PC-3 (cell line): ENCODE data around the gene MAPRE3. TPM values are rescaled to one million over a fixed set of nuclear protein-coding genes. Genes with fewer than 3 reads are reported as not detected.

Experiments
- ATAC-seq: fragments of 200-7000 bp; cut with Tn5 transposase; 2 replicates; pipeline ENCODE4 v1.9.1; 2020; ENCODE audit warnings: mild to moderate bottlenecking, moderate library complexity
- BruUV-seq: library from RNA; stranded (reverse); fragments of 400-500 nt; replicated peaks from 2 replicates; lab custom pipeline; 2021; lab: Mats Ljungman, UMichigan
- CTCF ChIA-PET: fragments of 300-600 bp; sonication (Branson Sonifier 250); formaldehyde crosslinking; loops from one replicate; lab custom pipeline; 2022; ENCODE audit warnings: antibody characterized with exemption; lab: Charles Lee
- POLR2A ChIA-PET: fragments of 300-600 bp; sonication (Branson Sonifier 250); formaldehyde crosslinking; loops from one replicate; lab custom pipeline; 2022; ENCODE audit warnings: antibody characterized with exemption; ENCODE audit not compliant: unreplicated experiment; lab: Charles Lee
- DNase-seq: peaks from one replicate; pipeline ENCODE4 v3.0.0-alpha.2; 2015
- H2AFZ ChIP-seq: fragments of 300-600 bp; sonication (generic); 2 replicates; pipeline ENCODE4 v1.6.0; 2016; ENCODE audit warnings: antibody characterized with exemption, low read length
- H3F3A ChIP-seq: fragments of 300-600 bp; sonication (generic); one replicate; pipeline ENCODE4 v1.6.0; 2017; ENCODE audit warnings: antibody characterized with exemption, low read length, control low read depth, mild to moderate bottlenecking; ENCODE audit not compliant: unreplicated experiment
- H3K27ac ChIP-seq: fragments of 300-600 bp; sonication (generic); 2 replicates; pipeline ENCODE4 v1.5.1; 2016; ENCODE audit warnings: mild to moderate bottlenecking, low read length
- H3K27me3 ChIP-seq: fragments of 300-600 bp; sonication (generic); 2 replicates; pipeline ENCODE4 v1.6.1; 2016; ENCODE audit warnings: low read length, mixed read lengths
- H3K36me3 ChIP-seq: fragments of 300-600 bp; sonication (generic); 2 replicates; pipeline ENCODE4 v1.6.1; 2016; ENCODE audit warnings: low read depth, mixed run types, low read length, mixed read lengths
- H3K4me1 ChIP-seq: fragments of 300-600 bp; sonication (generic); 2 replicates; pipeline ENCODE4 v1.5.1; 2016; ENCODE audit warnings: low read length; ENCODE audit not compliant: insufficient read depth
- H3K4me2 ChIP-seq: fragments of 300-600 bp; sonication (generic); 2 replicates; pipeline ENCODE4 v1.6.0; 2016; ENCODE audit warnings: low read length
- H3K4me3 ChIP-seq: fragments of 300-600 bp; sonication (generic); 2 replicates; pipeline ENCODE4 v1.5.1; 2016; ENCODE audit warnings: mild to moderate bottlenecking, low read length, mixed read lengths
- H3K79me2 ChIP-seq: fragments of 300-600 bp; sonication (generic); 2 replicates; pipeline ENCODE4 v1.6.1; 2017; ENCODE audit warnings: low read length, mixed read lengths
- H3K9ac ChIP-seq: fragments of 300-600 bp; sonication (generic); 2 replicates; pipeline ENCODE4 v1.6.0; 2016; ENCODE audit warnings: mild to moderate bottlenecking, low read length
- H3K9me2 ChIP-seq: fragments of 300-600 bp; sonication (generic); replicated peaks from 2 replicates; pipeline ENCODE4 v1.6.1; 2016; ENCODE audit warnings: mixed run types, low read length, mixed read lengths
- H3K9me3 ChIP-seq: fragments of 300-600 bp; sonication (generic); 2 replicates; pipeline ENCODE4 v1.6.1; 2016; ENCODE audit warnings: low read length, mixed read lengths
- H4K20me1 ChIP-seq: fragments of 300-600 bp; sonication (generic); 2 replicates; pipeline ENCODE4 v1.6.1; 2016; ENCODE audit warnings: low read length, mixed read lengths
- EZH2 ChIP-seq: fragments of 300-600 bp; sonication (generic); IDR thresholded peaks from one replicate; pipeline ENCODE4 v1.6.1; 2017; ENCODE audit warnings: antibody characterized with exemption, mild to moderate bottlenecking, low read length; ENCODE audit not compliant: unreplicated experiment
- EZH2phosphoT487 ChIP-seq: fragments of 300-600 bp; sonication (generic); IDR thresholded peaks from 2 replicates; pipeline ENCODE4 v1.6.1; 2018; ENCODE audit warnings: mild to moderate bottlenecking, antibody characterized with exemption, low read length, borderline replicate concordance
- intact Hi-C: fragments of 100-400 bp; cut with micrococcal nuclease; formaldehyde crosslinking; loops from 2 replicates; pipeline ENCODE4 v1.9.0; 2023
- total RNA-seq: library from RNA; depleted of rRNA; stranded (reverse); fragments of >200 nt; gene quantifications from 2 replicates; pipeline ENCODE4 v1.2.3, GENCODE V29; 2014
- TF ChIP-seq, protein P1 (sequence below): fragments of 300-600 bp; sonication (generic); conservative IDR thresholded peaks from 2 replicates; pipeline ENCODE4 v1.5.1; 2017; ENCODE audit warnings: antibody characterized with exemption, low read depth, mild to moderate bottlenecking, low read length

Gene MAPRE3
- total RNA-seq, 1 experiment from 2014 or later, result 11.9 TPM

DNA sequence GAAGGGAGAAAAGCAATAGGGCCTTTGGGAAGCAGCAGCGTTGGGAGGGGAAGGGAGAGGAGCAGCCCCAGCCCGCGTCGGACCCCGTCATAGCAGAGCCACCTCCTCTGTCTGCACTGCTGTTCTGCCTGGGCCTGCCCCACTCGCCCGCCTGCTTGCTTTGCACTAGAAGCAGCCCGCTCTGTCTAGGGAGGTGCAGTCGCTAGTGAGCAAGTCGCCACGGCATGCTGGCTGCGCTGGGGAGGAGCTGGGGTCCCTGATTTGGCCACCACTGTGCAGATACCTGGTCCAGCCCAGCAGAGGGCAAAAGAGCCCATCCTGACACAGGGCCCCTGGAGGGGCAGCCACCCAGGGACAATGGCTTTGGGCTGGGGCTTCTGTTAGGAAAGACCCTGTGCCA lies 54.4 kb downstream of the MAPRE3 start:
- no TSS peak for BruUV-seq
- Histone ChIP-seq H3K36me3 (peaks cover 5% of the 10 kb centered on the region; the same call in 1 of the 2 replicates), H3K9me3 (no peaks in the 10 kb centered on the region), H3K4me1 (peaks cover 27% of the 10 kb centered on the region), H3K9me2 (no peaks in the 10 kb centered on the region), H4K20me1 (no peaks in the 10 kb centered on the region), H3K4me2 (no peak overlapping the region), H3K27ac (no peak overlapping the region), H3K9ac (no peak overlapping the region), H3K79me2 (no peaks in the 10 kb centered on the region), H3K27me3 (no peaks in the 10 kb centered on the region), H2AFZ (no peak overlapping the region), H3F3A (peaks cover 6% of the 10 kb centered on the region), H3K4me3 (no peak overlapping the region)
- no peak for DNase-seq
- no peak for ATAC-seq
- TF ChIP-seq EZH2phosphoT487 (no peak), EZH2 (no peak)
- TF ChIP-seq, protein P1, sequence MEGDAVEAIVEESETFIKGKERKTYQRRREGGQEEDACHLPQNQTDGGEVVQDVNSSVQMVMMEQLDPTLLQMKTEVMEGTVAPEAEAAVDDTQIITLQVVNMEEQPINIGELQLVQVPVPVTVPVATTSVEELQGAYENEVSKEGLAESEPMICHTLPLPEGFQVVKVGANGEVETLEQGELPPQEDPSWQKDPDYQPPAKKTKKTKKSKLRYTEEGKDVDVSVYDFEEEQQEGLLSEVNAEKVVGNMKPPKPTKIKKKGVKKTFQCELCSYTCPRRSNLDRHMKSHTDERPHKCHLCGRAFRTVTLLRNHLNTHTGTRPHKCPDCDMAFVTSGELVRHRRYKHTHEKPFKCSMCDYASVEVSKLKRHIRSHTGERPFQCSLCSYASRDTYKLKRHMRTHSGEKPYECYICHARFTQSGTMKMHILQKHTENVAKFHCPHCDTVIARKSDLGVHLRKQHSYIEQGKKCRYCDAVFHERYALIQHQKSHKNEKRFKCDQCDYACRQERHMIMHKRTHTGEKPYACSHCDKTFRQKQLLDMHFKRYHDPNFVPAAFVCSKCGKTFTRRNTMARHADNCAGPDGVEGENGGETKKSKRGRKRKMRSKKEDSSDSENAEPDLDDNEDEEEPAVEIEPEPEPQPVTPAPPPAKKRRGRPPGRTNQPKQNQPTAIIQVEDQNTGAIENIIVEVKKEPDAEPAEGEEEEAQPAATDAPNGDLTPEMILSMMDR, result no peak
- intact Hi-C loops, result no loop called here
- ChIA-PET CTCF (no interaction called here), POLR2A (no interaction called here)

DNA sequence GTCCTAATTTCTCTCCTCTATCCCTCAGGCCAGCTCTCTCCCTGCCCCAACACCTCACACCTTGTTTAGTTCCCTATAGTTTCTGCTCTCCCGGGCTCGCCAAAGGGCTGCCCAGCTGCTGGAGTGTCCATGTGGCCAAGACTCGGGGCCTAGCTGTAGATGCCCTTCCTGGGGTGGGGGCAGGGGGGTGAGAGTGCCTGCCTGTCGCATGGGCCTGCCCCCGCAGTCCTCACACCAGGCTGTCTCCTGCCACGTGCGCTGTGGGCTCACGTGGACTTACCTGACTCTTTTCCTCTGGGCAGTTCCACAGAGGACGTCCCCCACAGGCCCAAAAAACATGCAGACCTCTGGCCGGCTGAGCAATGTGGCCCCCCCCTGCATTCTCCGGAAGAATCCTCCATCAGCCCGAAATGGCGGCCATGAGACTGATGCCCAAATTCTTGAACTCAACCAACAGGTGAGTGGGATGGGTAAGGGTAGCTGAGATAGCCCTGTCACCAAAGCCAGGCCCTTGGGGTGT lies 54.9 kb downstream of the MAPRE3 start:
- Histone ChIP-seq H3K79me2 (no peaks in the 10 kb centered on the region), H3K9me2 (no peaks in the 10 kb centered on the region), H3K4me1 (peaks cover 22% of the 10 kb centered on the region), H2AFZ (no peak overlapping the region), H3K36me3 (peaks cover 5% of the 10 kb centered on the region; the same call in 1 of the 2 replicates), H3K9ac (no peak overlapping the region), H3K9me3 (no peaks in the 10 kb centered on the region), H4K20me1 (no peaks in the 10 kb centered on the region), H3K27me3 (no peaks in the 10 kb centered on the region), H3K4me3 (no peak overlapping the region), H3F3A (peaks cover 6% of the 10 kb centered on the region), H3K27ac (no peak overlapping the region), H3K4me2 (no peak overlapping the region)
- no peak for DNase-seq
- ChIA-PET POLR2A (no interaction called here), CTCF (no interaction called here)
- intact Hi-C loops, result no loop called here
- TF ChIP-seq EZH2 (no peak), EZH2phosphoT487 (no peak)
- TF ChIP-seq, protein P1, result no peak
- no TSS peak for BruUV-seq
- ATAC-seq, result no peak
